ENCODE data around the gene THY1.
"Not testable (repeated sequence)": the region's sequence is repeated elsewhere in the genome, so short reads cannot be mapped to it uniquely, and the experiment has no call there.

THY1 gene

DNA sequence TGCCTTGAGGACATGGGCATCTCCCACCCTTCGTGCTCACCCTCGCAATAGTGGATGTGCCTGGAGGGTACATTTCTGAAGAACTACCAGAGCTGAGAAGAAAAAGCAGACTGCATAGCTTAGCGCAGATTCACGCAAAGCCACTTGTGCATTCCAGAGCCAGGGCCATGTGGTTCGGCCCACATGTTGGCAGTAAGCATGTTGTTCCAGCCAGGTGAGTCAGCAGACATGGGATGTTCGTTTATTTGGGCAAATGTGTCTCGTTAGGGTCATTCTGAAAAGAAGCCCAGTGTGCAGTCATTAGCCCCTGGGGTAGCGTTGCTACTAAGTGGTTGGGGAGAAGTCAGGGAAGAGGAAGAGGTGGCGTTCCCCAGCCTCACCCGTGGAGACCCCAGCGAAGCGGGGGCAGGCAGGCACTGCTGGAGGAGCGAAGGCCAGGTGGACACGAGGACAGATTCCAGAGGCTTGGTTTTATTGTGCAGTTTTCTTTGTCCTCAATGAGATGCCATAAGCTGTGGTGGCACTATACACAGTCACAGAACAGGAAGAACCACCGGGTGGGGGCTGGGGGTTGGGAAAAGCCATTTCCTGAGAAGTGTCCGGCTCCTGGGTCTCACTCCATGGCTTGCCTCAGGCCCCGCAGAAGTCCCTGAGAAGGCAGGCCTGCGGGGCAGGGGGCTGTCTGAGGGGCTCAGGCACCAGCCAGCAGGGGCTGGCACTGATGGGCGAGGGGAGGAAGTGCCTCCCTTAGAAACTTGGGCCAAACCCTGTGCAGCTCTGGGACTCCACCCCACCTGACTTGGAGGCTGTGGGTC, 5.0 kb downstream of the THY1 start:
- no peak for DNase-seq

DNA sequence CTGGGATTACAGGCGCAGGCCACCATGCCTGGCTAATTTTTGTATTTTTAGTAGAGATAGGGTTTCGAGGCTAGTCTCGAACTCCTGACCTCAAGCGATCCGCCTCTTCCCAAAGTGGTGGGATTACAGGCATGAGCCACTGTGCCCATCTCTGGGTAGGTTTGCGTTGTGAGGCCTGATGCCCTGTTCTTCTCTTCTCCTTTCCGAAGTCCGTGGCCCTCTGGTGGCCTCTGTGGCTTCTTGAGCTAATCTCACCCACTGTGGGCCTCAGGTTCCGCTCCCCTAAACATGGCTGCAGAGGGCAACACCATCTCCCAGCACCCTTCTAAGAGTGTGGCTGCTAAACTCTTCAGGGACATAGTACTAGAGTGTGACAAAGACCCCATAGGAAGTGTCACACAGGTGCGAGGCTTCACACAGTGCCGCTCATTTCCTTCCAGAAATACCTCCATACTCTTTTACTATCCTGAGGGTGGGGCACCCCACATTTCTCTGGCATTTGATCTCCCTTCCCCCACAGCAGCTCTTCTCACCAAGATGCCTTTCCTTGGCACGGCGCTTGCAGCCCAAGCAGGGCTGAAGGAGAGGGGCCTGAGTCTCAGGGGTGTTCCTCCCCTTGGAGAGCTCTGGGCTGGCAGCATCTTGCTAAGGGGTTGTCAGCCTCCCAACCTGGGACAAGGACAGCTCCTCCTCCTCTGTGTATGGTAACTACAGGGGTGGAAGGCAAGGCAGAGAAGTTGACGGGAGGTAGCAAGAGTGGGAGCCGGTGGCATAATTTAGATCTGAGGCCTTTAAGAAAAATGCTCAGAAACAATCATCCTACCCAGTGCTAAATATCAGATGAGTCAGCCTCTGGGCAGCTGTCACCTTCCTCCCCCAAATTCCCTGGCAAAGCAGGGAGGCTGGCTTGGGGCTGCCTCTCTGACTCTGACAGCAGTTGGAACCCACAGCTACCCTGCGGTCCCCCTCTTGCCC, 6.1 kb downstream of the THY1 start:
- no peak for DNase-seq

DNA sequence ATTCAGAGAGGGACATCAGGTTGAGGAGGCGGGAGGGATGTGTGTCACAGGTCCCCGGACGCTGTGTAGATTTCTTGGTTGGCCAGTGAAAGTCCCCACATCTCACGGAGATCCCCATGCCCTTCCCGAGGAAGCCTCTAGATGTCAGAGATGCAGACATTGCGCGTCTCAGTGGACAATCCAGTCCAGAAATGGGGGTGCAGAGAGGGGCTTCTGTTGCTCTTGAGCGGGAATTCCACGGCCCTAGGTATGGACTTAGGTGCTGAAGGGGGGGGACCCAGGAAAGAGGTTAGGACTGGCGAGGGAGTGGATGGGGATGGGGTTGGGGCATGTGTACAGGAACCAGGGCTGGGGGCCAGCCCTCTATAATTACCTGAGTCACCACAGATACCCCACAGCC, 7.0 kb downstream of the THY1 start:
- no peak for DNase-seq

DNA sequence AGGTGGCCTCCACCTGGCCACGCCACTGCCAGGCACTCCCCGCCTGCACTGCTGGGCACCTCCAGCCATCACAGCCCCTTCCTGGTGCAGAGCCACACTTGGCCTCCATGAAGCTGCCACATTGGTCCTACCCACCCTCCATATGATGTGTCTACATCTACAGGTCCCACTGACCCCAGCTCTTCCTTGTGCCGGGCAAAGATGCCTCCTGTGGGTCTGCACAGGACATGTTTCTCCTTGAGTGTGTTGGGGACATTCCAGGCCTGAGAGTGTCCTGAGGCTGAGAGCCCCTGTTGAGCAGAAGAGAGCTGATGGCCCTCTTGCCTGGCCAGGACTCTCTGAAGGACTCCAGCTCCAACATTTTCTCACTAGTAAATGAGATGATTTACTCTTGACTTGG, 7.5 kb downstream of the THY1 start:
- no peak for DNase-seq

DNA sequence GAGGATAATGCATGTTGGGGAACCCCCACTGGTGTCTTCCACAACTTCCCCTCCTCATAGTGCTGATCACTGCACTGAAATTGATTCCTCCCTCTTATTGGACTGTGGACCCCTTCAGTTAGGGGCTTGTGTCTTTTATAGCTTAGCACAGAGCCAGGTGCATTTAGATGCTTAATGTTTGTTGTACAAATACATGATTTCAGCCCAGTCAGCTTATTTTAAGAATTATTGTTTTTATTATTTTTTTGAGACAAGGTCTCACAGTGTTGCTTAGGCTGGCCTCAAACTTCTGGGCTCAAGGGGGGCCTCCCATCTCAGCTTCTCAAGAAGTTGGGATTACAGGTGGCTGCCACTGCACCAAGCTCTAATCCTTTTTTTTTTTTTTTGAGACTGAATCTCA, 8.2 kb downstream of the THY1 start:
- no peak for DNase-seq

DNA sequence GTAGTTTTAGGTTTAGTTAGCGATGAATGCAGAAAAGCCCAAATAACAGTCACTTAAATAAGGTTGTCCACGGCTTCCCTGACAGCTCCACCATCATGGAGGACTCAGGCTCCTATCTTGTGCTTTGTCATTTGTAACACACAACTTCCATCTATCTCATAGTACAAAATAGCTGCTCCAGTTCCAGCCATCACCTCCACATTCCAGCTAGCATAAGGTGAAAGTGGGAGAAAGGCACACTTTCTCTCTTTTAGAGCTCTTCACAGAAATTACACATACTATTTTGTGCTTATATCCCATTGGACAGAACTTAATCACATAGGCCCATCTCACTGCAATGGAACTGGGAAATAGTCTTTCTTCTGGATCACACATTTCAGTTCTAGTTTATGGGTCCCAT, 8.7 kb downstream of the THY1 start:
- DNase-seq = no peak

DNA sequence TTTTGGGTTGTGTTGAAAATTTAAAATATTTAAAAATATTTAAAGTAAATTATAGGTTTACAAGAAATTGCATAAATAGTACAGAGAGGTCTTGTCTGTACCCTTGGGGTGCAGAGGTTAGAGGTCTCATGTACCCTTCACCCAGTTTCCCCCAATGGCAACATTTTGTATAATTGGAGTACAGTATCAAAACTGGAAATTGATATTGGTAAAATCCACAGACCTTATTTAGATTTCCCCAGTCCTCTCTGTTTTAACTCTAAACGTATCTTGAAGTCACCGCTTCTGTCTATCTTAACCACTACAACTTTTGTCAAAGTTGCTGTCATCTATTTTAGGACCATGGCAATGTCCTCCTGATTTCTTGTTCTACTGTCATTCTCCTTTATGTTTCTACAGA, 10.9 kb downstream of the THY1 start:
- DNase-seq = no peak

DNA sequence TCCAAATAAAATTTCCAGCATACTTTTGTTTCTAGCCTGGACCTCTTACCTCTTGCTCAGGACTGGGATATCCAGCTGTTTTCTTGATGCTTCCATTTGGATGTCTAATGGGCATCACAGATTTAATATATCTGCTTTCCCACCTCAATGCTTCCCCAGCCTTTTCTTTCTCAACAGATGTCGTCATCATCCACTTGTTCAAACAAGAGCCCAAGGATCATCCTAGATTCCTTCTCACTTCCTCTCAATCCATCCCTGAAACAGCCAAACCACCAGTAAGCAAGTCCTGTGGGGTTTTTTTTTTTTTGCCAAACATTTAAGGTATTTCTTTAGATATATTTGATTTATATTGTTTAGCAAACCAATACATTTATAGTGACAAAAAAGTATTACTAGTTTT, 12.5 kb downstream of the THY1 start:
- DNase-seq = no peak

DNA sequence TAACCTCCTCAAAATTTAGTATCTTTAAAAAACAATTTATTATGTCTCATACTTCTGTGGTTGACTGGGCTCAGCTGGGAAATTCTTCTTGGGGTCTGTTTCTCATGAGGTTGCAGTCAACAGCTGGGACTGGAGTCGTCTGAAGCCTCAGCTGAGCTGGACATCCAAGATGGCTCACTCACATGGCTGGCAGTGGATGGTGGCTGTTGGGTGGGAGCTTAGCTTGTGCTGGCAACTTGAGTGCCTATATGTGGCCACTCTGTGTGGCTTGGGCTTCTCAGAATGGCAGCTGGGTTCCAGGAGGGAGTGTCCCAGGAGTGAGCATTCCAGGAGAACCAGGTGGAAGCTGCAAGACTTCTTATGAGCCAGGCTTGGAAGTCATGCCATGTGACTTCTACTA, 13.2 kb downstream of the THY1 start:
- DNase-seq = no peak

DNA sequence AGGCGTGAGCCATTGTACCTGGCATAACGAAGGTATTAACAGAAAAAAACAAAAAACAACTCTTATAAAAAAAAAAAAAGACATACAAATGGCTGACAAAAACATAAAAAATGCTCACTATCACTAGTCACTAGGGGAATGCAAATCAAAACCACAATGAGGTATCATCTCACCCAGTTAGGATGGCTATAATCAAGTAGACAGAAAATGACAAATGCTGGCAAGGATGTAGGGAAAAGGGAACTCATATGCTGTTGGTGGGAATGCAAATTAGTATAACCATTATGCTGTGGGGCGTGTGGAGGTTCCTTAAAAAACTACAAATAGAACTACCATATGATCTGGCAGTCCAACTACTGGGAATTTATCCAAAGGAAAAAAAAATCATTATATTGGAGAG, 17.0 kb downstream of the THY1 start:
- DNase-seq = no peak

DNA sequence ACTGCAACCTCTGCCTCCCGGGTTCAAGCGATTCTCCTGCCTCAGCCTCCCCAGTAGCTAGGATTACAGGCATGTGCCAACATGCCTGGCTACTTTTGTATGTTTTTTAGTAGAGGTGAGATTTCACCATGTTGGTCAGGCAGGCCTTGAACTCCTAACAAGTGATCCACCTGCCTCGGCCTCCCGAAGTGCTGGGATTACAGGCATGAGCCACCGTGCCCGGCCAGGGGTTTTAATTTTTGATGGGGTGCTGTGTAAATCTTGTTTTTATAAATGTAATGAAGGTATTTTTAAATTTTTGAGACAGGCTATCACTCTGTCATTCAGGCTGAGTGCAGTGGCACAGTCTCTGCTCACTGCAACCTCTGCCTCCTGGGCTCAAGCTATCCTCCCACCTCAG, 17.5 kb downstream of the THY1 start:
- not testable (repeated sequence) for DNase-seq

DNA sequence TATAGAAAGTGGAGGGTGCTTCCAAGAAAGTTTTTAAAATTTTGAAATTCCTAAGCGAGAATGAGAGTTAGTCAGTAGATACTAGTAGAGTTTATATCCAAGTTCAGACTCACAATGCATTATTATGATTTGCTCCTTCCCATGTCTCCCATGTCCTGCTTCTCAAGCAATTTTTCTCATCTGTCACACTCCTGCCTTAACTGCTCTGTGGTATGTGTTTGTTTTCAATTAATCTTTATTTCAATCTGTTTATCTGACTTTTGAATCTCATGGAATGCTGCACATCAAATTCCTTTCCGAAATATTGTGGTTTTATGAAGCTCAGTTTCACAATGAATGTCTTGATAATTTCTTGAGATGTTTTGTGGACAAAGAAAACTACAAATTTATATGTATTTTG, 18.1 kb downstream of the THY1 start:
- DNase-seq = no peak

DNA sequence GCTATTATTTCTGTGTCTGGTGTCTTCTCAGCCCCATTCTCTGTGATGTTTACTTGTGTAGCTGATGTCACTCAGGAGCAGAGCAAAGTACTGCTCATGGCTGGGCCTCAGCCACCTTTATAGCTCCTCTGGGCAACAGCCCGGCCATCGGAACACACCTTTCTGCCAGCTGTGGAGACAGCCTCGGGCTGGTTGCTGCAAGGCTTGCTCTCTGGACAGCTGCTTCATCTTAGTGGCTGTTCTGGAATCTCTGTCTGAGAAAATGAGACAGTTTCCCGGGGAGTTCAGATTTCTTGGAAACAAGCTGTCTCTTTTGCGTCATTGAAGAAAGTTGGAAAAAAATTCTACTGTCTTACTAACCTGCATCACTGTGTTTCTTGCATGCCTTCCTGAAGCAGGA, 20.0 kb downstream of the THY1 start:
- no peak for DNase-seq

DNA sequence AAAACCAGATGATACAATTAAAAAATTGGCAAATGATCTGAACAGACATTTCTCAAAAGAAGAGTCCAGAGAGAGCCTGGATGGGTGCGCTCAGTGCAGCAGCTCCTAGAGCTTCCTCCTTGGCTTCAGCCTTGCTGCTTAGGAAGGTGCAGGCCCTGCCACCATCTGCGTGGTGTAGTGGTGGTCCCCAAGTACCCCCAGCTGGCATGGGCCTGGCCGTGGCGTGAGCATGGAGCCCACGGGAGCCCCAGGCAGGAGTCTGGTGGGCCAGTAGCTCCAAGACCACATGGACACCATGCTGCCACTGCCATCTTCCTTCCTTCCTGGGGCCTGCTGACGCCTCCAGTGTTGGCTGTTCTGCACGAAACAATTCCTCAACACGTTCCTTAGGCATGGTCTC, 20.5 kb downstream of the THY1 start:
- DNase-seq = no peak

DNA sequence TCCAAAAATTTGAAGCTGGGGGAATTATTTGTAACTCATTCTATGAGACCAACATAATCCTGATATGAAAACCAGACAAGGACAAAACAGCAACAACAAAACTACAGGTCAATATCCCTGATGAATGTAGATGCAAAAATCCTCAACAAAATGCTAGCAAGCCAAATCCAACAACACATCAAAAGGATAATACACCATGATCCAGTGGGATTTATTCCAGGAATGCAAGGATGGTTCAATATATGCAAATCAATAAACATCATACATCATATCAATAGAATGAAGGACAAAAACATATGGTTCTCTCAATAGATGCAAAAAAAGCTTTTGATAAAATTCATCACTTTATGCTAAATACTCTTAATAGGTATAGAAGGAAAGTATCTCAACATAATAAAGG, 22.1 kb downstream of the THY1 start:
- DNase-seq = no peak

DNA sequence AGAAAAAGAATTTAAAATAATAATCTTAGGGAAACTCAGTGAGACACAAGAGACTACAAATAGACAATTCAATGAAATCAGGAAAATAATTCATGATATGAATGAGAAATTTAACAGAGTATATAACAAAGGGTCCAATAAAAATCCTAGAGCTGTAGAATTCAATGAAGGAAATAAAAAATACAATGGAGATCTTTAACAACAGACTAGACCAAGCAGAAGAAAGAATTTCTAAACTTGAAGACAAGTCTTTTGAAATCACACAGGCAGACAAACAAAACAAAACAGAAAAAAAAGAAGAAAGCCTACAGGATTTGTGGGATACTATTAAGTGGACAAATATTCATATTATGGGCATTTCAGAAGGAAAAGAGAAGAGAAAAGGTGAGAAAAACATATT, 25.2 kb downstream of the THY1 start:
- no peak for DNase-seq

DNA sequence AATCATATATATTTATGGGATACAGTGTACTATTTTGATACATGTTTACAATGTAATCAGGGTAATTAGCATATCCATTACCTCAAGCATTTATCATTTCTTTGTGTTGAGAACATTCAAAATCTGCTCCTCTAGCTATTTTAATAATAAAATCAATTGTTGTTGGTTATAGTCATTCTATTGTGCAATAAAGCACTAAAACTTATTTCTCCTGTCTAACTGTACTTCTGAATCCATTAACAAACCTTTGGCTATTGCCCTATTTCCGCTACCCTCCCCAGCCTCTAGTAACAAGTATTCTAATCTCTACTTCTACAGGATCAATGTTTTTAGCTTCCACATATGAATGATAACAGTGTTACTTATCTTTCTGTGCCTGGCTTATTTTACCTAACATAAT, 26.1 kb downstream of the THY1 start:
- no peak for DNase-seq

DNA sequence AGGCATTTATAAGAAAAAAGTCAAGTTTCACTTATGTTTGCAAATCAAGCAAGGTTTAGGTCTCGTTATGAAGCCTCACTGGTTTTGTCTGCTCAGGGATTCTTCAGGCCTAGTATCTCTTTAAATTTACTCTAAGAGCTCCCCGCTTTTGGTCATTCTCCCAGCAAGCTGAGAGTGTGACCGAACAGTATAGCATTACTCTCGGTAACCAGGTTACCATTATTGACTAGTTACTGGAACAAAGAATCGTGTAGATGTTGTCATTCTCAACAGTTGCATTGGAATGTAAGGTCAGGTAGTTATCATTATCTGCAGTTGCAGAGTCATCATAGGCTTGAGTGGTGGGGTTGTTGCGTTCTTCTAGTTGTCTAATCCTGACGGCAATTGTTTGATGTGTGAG, 31.7 kb downstream of the THY1 start:
- DNase-seq = no peak

DNA sequence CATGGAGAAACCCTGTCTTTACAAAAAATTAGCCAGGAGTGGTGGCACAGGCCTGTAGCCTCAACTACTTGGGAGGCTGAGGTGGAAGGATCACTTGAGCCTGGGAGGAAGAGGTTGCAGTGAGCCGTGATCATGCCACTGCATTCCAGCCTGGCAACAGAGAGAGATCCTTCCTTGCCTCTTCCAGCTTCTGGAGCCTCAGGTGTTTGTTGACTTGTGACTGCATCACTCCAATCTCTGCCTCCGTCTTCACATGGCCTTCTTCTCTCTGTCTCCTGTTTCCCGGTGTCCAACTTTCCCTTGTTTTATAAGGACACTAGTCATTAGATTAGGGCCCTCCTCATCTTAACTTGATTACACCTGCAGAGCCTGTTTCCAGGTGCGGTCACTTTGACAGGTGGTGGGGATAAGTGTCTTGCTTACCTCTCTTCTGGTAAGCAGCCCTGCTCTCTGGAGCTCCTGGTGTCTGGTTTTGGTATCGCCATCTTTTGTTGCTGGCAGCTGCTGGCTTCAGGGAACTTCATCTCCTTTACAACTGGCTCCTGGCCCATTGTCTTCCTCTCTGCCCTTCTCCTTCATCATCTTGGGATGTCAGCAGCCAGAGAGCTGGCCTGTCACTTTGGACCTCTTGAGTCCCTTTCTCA, 33.2 kb downstream of the THY1 start:
- no peak for DNase-seq

DNA sequence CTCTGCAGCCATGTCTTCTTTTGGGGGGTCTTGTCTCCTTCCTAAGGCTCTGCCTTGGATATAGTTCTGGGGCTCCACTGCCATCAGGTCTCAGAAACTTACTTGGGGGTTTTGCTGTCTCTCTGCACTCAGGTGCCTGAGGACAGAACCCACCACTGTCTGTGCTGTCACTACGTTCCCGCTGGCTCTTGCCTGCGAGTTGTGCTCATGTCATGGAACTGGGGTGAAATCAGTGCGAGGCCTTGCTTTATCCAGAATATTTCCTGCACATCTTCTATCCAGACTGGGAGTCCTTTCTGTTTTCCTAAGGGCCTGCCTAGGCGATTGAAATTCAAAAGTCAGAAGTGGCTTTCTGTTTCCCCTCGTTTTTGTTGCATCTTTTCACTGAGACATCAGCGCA, 34.9 kb downstream of the THY1 start:
- no peak for DNase-seq

DNA sequence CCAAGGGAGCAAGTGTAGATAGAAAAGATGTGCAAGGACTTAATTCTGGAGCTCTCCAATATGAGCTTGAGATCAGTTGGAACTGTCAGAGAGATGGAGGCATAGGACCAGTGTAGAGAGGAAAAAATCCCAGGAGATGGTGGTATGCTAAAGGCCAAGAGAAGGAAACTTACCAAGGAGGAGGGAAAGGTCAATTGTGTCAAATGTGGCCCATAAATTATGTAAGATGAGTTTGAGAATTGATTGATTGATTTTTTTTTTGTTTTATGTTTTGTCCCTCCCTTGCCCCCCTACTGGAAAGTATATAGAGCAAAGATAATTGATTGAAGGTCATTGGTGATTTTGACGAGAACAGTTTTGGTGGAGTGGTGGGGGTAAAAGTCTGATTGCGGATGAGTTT, 38.6 kb downstream of the THY1 start:
- DNase-seq = no peak

DNA sequence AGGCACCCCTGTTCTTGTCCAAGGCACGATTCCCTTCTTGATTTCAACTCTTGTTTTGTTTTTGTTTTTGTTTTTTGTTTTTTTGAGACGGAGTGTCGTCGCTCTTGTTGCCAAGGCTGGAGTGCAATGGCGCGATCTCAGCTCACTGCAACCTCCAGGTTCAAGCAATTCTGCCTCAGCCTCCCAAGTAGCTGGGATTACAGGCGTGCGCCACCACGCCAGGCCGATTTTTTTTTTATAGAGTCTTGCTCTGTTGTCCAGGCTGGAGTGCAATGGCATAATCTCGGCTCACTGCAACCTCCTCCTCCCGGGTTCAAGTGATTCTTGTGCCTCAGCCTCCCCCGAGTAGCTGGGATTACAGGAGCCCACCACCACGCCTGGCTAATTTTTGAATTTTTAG, 40.5 kb downstream of the THY1 start:
- DNase-seq = not testable (repeated sequence)

DNA sequence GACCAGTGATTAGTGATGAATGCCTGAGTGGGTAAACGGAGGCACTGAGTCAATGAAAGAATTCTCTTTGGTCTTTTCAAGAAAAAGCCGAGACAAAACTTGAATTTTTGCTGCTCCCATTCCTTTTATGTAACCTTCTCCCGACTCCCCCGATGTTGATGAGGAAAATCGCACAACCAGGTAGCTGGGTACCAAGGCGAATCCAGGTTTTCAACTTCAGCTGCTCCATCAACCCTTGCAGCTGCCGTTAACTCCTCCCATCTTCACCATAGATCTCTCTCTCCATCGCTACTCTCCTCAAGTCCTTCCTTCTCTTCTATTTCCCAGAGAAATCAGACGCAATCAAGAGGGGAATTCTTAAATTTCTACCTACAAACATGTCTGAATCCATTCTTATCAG, 40.9 kb downstream of the THY1 start:
- no peak for DNase-seq
